Measurements from ENCODE around the gene TMEM74B.

Gene TMEM74B

DNA sequence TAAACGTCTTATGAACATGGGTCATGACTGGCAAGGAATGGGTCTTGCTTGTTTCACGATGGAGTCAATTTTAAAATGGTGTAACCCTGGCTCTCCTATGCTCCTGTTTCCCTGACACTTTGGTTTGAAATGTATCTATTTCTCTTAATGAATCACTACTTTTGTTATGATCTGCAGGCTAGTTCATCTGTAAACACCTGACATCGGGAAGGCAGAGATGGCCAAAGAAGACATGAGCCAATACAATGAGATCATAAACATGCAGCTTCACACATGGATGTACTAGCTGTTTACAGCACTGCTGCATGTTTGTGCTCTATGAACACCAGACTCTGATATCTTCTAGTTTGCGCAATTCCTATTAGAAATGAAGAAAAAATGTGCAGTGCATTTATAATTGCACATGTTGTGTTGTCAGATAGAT, 30.1 kb upstream of the TMEM74B start:
- DNase-seq (ENCODE audit: insufficient read length), result no peak

GRCh38 chr20:1212607-1213396, 28.0 kb upstream of the TMEM74B start:
- FAIRE-seq, result peak; percentile 82
- peak; percentile 31 for DNase-seq (ENCODE audit: insufficient read length)
- TF ChIP-seq POLR2A (IDR thresholded peaks at IDR 0.05; ENCODE audit: low read depth, low read length) (no peak), TAF1 (IDR thresholded peaks at IDR 0.05; ENCODE audit: borderline replicate concordance, low read depth, low read length) (no peak)

More for the DNA sequence above, 30.1 kb upstream of the TMEM74B start:
- TF ChIP-seq POLR2A (IDR thresholded peaks at IDR 0.05; ENCODE audit: low read depth, low read length) (no peak), TAF1 (IDR thresholded peaks at IDR 0.05; ENCODE audit: borderline replicate concordance, low read depth, low read length) (no peak), POLR2AphosphoS5 (IDR thresholded peaks at IDR 0.05; ENCODE audit: low read depth, low read length) (no peak)
- no peak for FAIRE-seq

DNA sequence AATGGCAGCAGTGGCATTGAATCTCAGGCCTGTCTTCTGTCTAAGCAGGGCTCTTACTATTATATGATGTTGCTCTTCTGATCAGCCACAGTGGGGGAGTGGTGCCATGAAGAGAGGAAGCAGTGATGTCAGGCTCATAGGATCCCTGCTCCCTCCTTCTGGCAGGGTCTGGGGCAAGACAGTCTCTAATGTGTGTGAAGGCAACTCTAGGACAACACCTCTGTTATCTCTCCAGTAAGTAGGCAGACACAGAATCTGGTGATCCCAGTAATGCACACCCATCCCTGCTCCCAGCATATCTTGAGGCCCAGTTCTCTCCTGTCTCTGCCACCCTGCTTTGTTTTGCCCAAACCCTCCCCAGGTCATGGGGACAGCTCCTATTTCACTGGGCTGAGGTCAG, 27.2 kb upstream of the TMEM74B start:
- no peak for DNase-seq (ENCODE audit: insufficient read length)
- TF ChIP-seq TAF1 (IDR thresholded peaks at IDR 0.05; ENCODE audit: borderline replicate concordance, low read depth, low read length) (no peak), POLR2AphosphoS5 (IDR thresholded peaks at IDR 0.05; ENCODE audit: low read depth, low read length) (no peak), POLR2A (IDR thresholded peaks at IDR 0.05; ENCODE audit: low read depth, low read length) (no peak)
- FAIRE-seq, result no peak

GRCh38 chr20:1210501-1210900, 25.7 kb upstream of the TMEM74B start:
- DNase-seq (ENCODE audit: insufficient read length) (no peak), FAIRE-seq (no peak)
- TF ChIP-seq TAF1 (IDR thresholded peaks at IDR 0.05; ENCODE audit: borderline replicate concordance, low read depth, low read length), result no peak
- TF ChIP-seq POLR2AphosphoS5 (IDR thresholded peaks at IDR 0.05; ENCODE audit: low read depth, low read length), result no peak
- TF ChIP-seq POLR2A (IDR thresholded peaks at IDR 0.05; ENCODE audit: low read depth, low read length), result no peak

- TF ChIP-seq POLR2A (IDR thresholded peaks at IDR 0.05; ENCODE audit: low read depth, low read length) (no peak), TAF1 (IDR thresholded peaks at IDR 0.05; ENCODE audit: borderline replicate concordance, low read depth, low read length) (no peak), POLR2AphosphoS5 (IDR thresholded peaks at IDR 0.05; ENCODE audit: low read depth, low read length) (no peak)
- FAIRE-seq (no peak), DNase-seq (ENCODE audit: insufficient read length) (no peak)
Measured at GRCh38 chr20:1209447-1210387, 24.9 kb upstream of the TMEM74B start.

DNA sequence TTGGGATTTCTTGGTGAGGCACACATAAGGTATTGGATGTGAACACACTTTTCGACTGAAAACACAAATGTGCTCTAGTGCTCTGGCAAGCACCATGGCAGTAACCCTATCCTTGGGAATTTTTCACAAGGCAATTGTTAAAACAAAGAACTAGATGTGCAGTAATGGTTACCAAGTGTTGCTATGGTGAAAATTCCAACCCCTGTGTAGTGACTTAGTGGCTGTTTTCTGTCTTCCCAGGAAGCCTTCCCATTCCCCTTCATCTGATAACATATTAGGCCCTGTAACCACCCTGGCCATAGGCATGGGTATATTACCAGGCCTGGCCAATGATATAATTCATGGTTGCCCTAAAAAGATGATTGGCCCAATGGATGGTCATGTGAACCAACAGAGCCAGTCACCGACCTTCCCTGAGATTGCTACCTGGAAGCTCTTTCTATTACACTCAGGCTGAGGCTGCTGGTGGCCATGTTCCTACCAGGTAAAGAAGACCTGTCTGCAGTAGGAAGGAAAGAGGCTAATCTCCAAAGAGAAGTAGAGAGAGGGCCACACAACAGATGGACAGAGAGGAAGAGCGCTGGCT, 22.6 kb upstream of the TMEM74B start:
- DNase-seq (ENCODE audit: insufficient read length) (no peak), FAIRE-seq (no peak)
- TF ChIP-seq POLR2AphosphoS5 (IDR thresholded peaks at IDR 0.05; ENCODE audit: low read depth, low read length) (no peak), POLR2A (IDR thresholded peaks at IDR 0.05; ENCODE audit: low read depth, low read length) (no peak), TAF1 (IDR thresholded peaks at IDR 0.05; ENCODE audit: borderline replicate concordance, low read depth, low read length) (no peak)

DNA sequence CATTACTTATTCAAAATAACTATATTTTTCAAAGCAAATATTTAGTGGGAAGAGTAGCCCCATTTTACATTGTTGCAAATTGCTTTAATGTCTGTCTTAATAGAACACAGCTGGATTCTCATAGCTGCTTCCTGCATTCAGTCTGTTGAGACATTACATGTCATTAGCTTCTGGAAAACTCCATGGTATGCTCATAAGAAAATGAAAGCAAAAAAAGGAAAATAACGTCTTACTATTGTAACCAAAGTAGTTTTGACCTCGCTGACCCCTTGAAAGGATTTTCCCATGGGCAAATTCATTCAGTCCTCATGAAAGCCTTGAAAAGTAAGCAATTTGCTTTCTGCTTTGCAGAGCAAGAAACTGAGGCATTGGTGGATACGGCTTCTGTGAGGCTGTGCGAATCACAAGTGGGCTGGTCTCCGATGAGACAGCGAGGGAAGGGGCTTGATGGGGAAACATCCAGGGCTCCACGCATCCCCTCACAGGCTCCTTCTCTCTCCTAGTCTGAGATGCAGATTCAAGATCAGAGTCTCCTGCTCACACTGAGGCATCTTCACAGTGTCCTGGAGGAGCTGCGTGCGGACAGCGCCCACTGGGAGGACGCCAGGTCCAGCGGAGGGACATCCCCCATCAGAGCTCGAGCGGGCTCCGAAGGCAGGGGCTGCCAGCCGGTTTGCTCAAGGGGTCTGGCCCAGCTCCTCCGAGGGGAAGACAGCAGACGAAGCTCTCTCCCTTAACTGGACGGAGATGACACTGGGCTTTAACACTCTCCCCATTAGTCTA, 21.8 kb upstream of the TMEM74B start:
- TF ChIP-seq POLR2A (IDR thresholded peaks at IDR 0.05; ENCODE audit: low read depth, low read length) (no peak), TAF1 (IDR thresholded peaks at IDR 0.05; ENCODE audit: borderline replicate concordance, low read depth, low read length) (no peak), POLR2AphosphoS5 (IDR thresholded peaks at IDR 0.05; ENCODE audit: low read depth, low read length) (no peak)
- DNase-seq (ENCODE audit: insufficient read length) (no peak), FAIRE-seq (no peak)

DNA sequence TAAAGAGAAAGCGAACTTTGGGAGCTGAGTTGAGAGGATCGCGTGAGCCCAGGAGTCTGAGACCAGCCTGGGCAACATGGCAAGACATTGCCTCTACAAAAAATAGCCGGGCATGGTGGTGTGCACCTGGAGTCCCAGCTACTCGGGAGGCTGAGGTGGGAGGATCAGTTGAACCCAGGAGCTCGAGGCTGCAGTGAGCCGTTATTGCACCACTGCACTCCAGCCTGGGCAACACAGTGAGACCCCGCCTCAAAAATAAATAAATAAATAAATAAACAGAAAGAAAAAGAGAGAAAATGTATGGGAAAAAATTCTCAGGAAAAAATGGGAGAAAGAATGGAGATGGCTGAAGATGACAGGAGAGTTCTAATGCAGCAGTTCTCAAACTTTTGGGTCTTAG, 21.0 kb upstream of the TMEM74B start:
- FAIRE-seq, result no peak

DNA sequence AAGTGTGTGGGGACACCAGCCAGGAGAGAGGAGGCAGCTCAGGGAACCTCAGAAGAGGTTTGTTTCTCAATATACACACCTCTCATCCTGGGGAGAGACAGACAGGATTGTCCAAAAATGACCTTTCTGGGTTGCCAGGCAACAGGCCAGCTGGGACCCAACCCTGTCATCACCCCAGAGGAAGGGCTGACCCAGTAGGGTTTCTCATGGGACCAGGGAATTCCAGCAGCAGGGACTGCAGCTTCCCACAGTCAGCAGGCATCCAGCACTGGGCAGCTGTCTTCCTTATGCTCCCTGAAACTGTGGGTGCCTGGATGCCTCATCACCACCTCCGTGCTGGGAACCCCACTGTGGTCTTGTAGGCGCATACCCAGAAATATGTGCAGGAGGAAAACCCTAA, 19.8 kb upstream of the TMEM74B start:
- DNase-seq (ENCODE audit: insufficient read length) (no peak), FAIRE-seq (no peak)
- TF ChIP-seq TAF1 (IDR thresholded peaks at IDR 0.05; ENCODE audit: borderline replicate concordance, low read depth, low read length) (no peak), POLR2AphosphoS5 (IDR thresholded peaks at IDR 0.05; ENCODE audit: low read depth, low read length) (no peak), POLR2A (IDR thresholded peaks at IDR 0.05; ENCODE audit: low read depth, low read length) (no peak)

More for the DNA sequence above, 21.0 kb upstream of the TMEM74B start:
- DNase-seq (ENCODE audit: insufficient read length), result no peak
- TF ChIP-seq POLR2A (IDR thresholded peaks at IDR 0.05; ENCODE audit: low read depth, low read length) (no peak), POLR2AphosphoS5 (IDR thresholded peaks at IDR 0.05; ENCODE audit: low read depth, low read length) (no peak), TAF1 (IDR thresholded peaks at IDR 0.05; ENCODE audit: borderline replicate concordance, low read depth, low read length) (no peak)

GRCh38 chr20:1204113-1204512, 19.3 kb upstream of the TMEM74B start:
- TF ChIP-seq POLR2A (IDR thresholded peaks at IDR 0.05; ENCODE audit: low read depth, low read length) (no peak), TAF1 (IDR thresholded peaks at IDR 0.05; ENCODE audit: borderline replicate concordance, low read depth, low read length) (no peak), POLR2AphosphoS5 (IDR thresholded peaks at IDR 0.05; ENCODE audit: low read depth, low read length) (no peak)
- FAIRE-seq, result no peak
- no peak for DNase-seq (ENCODE audit: insufficient read length)

Measured in GM12892 (cell line).